HG02678 (cell line): ENCODE measurements around the gene GP5.

ENCODE experiments used
- ATAC-seq: cut with Tn5 transposase; IDR thresholded peaks from one replicate; pipeline ENCODE4 v1.9.1; 2021; ENCODE audit warnings: mild to moderate bottlenecking, moderate library complexity; ENCODE audit not compliant: unreplicated experiment

The GP5 gene

GRCh38 chr3:194351952-194352536 lies 47.0 kb downstream of the GP5 start:
- ATAC-seq, result no peak

DNA sequence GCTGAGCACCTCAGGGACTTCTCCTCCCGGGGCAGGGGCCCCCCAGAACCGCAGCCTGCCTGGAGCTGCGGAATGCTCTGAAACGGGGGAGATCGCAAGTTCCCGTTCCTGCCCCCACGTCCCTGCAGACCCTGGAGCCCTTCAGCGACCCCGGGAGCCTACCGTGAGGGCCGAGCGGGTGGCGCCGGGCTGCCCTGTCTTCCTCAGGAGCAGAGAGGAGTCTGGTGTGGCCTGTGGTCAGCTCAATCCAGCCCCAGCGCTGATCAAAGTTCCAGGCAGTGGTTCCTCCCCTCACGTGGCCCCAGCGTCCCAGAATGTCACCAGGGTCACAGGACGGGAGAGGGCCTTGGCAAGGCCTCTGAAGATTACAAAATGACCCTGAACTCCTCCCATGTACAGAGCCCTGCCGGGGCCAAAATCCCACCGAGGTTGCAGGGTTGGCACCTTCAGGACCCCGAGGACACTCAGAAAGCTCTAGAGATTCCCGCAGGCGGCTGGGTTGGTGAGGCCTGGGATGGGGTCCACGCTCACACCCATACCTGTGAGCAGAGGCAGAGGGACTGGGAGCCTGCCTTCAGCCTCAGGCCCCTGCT lies 47.9 kb downstream of the GP5 start, which contains the start of gene CPN2:
Gene CPN2 (minus strand): TSS at position 249 of the 593 bp plus-strand sequence. CDS start 8,626 bp downstream, outside the sequence.
- no peak for ATAC-seq

- ATAC-seq, result no peak
Observed at GRCh38 chr3:194350726-194351071, 48.4 kb downstream of the GP5 start.

DNA sequence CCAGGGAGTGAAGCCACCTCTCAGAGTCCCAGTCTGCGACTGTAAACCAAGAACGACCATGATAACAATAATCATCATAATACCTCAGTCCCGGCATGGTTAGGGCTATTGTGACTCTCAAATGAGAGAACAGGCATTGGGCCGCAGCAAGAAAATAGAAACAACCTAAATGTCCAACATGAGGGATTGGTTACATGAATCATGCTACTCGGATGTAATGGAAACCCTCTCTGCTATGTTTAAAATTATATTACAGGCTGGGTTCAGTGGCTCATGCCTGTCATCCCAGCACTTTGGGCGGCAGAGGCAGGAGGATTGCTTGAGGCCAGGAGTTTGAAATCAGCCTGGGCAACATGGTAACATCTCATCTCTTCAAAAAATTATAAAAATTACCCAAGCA lies 50.7 kb downstream of the GP5 start:
- ATAC-seq, result no peak

GRCh38 chr3:194346621-194347020 lies 52.4 kb downstream of the GP5 start:
- no peak for ATAC-seq

GRCh38 chr3:194346035-194346434 lies 53.0 kb downstream of the GP5 start:
- ATAC-seq, result no peak
